ENCODE data around the gene CAMP. TPM values are rescaled to one million over a fixed set of nuclear protein-coding genes. Genes with fewer than 3 reads are reported as not detected.
A peak's percentile ranks its signal among the peaks of the same experiment; 100 is the strongest.

The CAMP gene
- total and polyA plus RNA-seq, 2 of the 13 experiments (the other 11 are each of a cell fraction or from before 2014, with no cell fraction given) = not detected

- TF ChIP-seq ZNF326 (CRISPR knock-in tag; IDR thresholded peaks at IDR 0.05; ENCODE audit: borderline replicate concordance) (no peak), RFX5 (IDR thresholded peaks at IDR 0.05; ENCODE audit: low read depth, low read length) (no peak), AKAP8 (CRISPR knock-in tag; IDR thresholded peaks at IDR 0.05) (0 out of 2 replicates have a peak, but pooled peaks have one; percentile 9), GLMP (CRISPR knock-in tag; IDR thresholded peaks at IDR 0.05; ENCODE audit: borderline replicate concordance) (no peak), ZNF709 (CRISPR knock-in tag; IDR thresholded peaks at IDR 0.05) (no peak; the same call in 1 of the 2 replicates), DMAP1 (CRISPR knock-in tag; IDR thresholded peaks at IDR 0.05) (no peak), POGK (CRISPR knock-in tag; conservative IDR thresholded peaks at IDR 0.05) (no peak), MAFK (conservative IDR thresholded peaks at IDR 0.05 in 1 of 2, IDR thresholded peaks at IDR 0.05 in 1 of 2; ENCODE audit: low read length in 2 of 2) (no peak), MTA1 (CRISPR knock-in tag; IDR thresholded peaks at IDR 0.05; ENCODE audit: borderline replicate concordance) (0 out of 2 replicates have a peak, but pooled peaks have one; percentile 39), ZIK1 (CRISPR knock-in tag; IDR thresholded peaks at IDR 0.05; ENCODE audit: borderline replicate concordance, low read depth) (0 out of 2 replicates have a peak, but pooled peaks have one; percentile 23), ZNF24 (IDR thresholded peaks at IDR 0.05) (no peak), MEIS2 (CRISPR knock-in tag; IDR thresholded peaks at IDR 0.05) (no peak), SATB2 (CRISPR knock-in tag; IDR thresholded peaks at IDR 0.05) (no peak), ZNF713 (CRISPR knock-in tag; IDR thresholded peaks at IDR 0.05) (no peak), ZNF407 (CRISPR knock-in tag; IDR thresholded peaks at IDR 0.05; ENCODE audit: not compliant biosample characterization) (no peak), ARNT2 (CRISPR knock-in tag; IDR thresholded peaks at IDR 0.05; ENCODE audit: low read depth) (no peak), ZNF639 (CRISPR knock-in tag; conservative IDR thresholded peaks at IDR 0.05) (no peak), MED1 (CRISPR knock-in tag; IDR thresholded peaks at IDR 0.05) (no peak)
Measured at GRCh38 chr3:48187579-48188265, 35.6 kb upstream of the CAMP start (continued).

All from HepG2 (cell line).